ENCODE measurements around the gene SLC6A8.
"Not testable (repeated sequence)": the region's sequence is repeated elsewhere in the genome, so short reads cannot be mapped to it uniquely, and the experiment has no call there.

GRCh38 chrX:153745067-153745433 lies 57.3 kb downstream of the SLC6A8 start:
- TF ChIP-seq CTCF (IDR thresholded peaks at IDR 0.05; ENCODE audit: low read depth, low read length); POLR2A (IDR thresholded peaks at IDR 0.05; ENCODE audit: extremely low read depth, insufficient read length); MAX (IDR thresholded peaks at IDR 0.05; ENCODE audit: low read depth, low read length): not testable (repeated sequence)
